Adrenal gland (tissue), 5 donors: Measurements from ENCODE around the gene NAA38.

Experiments used
- CTCF ChIP-seq, 6 experiments: fragments of 450-650 bp in 4 of 6; fragments of 200-600 bp in 2 of 6; sonication (generic) in 1 of 6; IDR thresholded peaks; 1 replicate in 5 of 6; 2 replicates in 1 of 6; pipeline versions ENCODE4 v1.5.1 to v1.8.0; 2016 to 2021; ENCODE audit warnings: antibody characterized with exemption in 6 of 6, mild to moderate bottlenecking in 2 of 6, moderate library complexity in 1 of 6
- POLR2A ChIP-seq, 2 donors: fragments of 450-650 bp; IDR thresholded peaks; one replicate each; pipeline ENCODE4 v1.6.1; 2017; ENCODE audit warnings: antibody characterized with exemption in 2 of 2, mild to moderate bottlenecking in 2 of 2, moderate library complexity in 1 of 2
- donor health status: DM: no; HTN: no; CAD: no.

- TF ChIP-seq CTCF (IDR thresholded peaks at IDR 0.05) (peak in 1 of 6 experiments; percentile 1), POLR2A (IDR thresholded peaks at IDR 0.05) (peak; percentile 19 to 34)
These were observed 1.7 kb downstream of the NAA38 start for GRCh38 chr17:7855660-7856010.
